Calu3 (cell line): Measurements from ENCODE around the gene ZNF692. TPM values are rescaled to one million over a fixed set of nuclear protein-coding genes. Genes with fewer than 3 reads are reported as not detected.

ENCODE experiments used
- BruUV-seq: library from RNA; stranded (reverse); fragments of 400-500 nt; replicated peaks from 2 replicates; lab custom pipeline; 2021; lab: Mats Ljungman, UMichigan
- CTCF ChIA-PET: fragments of 300-600 bp; sonication (Branson Sonifier 250); formaldehyde crosslinking; loops from one replicate; lab custom pipeline; 2022; ENCODE audit warnings: antibody characterized with exemption; lab: Charles Lee
- DNase-seq: peaks from one replicate; pipeline ENCODE4 v3.0.0; 2022
- H3K27ac Mint-ChIP-seq: one replicate; pipeline ENCODE4 v1.8.0; 2022; ENCODE audit warnings: mixed read lengths; ENCODE audit not compliant: unreplicated experiment
- H3K27me3 Mint-ChIP-seq: one replicate; pipeline ENCODE4 v1.8.0; 2022; ENCODE audit warnings: mixed read lengths; ENCODE audit not compliant: unreplicated experiment
- H3K36me3 Mint-ChIP-seq: one replicate; pipeline ENCODE4 v1.8.0; 2022; ENCODE audit warnings: mild to moderate bottlenecking, moderate library complexity, mixed read lengths; ENCODE audit not compliant: insufficient read depth, unreplicated experiment
- H3K4me1 Mint-ChIP-seq: one replicate; pipeline ENCODE4 v1.8.0; 2022; ENCODE audit warnings: mild to moderate bottlenecking, low read depth, mixed read lengths; ENCODE audit not compliant: unreplicated experiment
- H3K4me3 Mint-ChIP-seq: one replicate; pipeline ENCODE4 v1.8.0; 2022; ENCODE audit warnings: mild to moderate bottlenecking, low read depth, moderate library complexity, mixed read lengths; ENCODE audit not compliant: unreplicated experiment
- H3K9me3 Mint-ChIP-seq: one replicate; pipeline ENCODE4 v1.8.0; 2022; ENCODE audit warnings: low read depth, mixed read lengths; ENCODE audit not compliant: unreplicated experiment
- intact Hi-C: fragments of 100-400 bp; cut with micrococcal nuclease; formaldehyde crosslinking; loops from one replicate; pipeline ENCODE4 v1.10.0; 2022; ENCODE audit not compliant: unreplicated experiment
- total RNA-seq: library from RNA; stranded (reverse); gene quantifications from 2 replicates; pipeline ENCODE4 v1.2.3, GENCODE V29; 2022
- TF ChIP-seq, protein P1 (sequence below): fragments of 200-600 bp; IDR thresholded peaks from one replicate; pipeline ENCODE4 v1.8.0; 2022; ENCODE audit warnings: antibody characterized with exemption; ENCODE audit not compliant: unreplicated experiment

ZNF692 gene
- total RNA-seq, 1 experiment from 2014 or later = 61.4 TPM

- Mint-ChIP-seq H3K27ac (peak overlapping the region; percentile 14), H3K36me3 (peaks cover 33% of the 10 kb centered on the region), H3K4me1 (no peaks in the 10 kb centered on the region), H3K4me3 (no peak overlapping the region), H3K9me3 (no peaks in the 10 kb centered on the region), H3K27me3 (no peaks in the 10 kb centered on the region)
- CTCF ChIA-PET = no interaction called here
- TF ChIP-seq, protein P1, sequence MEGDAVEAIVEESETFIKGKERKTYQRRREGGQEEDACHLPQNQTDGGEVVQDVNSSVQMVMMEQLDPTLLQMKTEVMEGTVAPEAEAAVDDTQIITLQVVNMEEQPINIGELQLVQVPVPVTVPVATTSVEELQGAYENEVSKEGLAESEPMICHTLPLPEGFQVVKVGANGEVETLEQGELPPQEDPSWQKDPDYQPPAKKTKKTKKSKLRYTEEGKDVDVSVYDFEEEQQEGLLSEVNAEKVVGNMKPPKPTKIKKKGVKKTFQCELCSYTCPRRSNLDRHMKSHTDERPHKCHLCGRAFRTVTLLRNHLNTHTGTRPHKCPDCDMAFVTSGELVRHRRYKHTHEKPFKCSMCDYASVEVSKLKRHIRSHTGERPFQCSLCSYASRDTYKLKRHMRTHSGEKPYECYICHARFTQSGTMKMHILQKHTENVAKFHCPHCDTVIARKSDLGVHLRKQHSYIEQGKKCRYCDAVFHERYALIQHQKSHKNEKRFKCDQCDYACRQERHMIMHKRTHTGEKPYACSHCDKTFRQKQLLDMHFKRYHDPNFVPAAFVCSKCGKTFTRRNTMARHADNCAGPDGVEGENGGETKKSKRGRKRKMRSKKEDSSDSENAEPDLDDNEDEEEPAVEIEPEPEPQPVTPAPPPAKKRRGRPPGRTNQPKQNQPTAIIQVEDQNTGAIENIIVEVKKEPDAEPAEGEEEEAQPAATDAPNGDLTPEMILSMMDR = no peak
- intact Hi-C loops = no loop called here
- no TSS peak for BruUV-seq
- DNase-seq = no peak
Observed at GRCh38 chr1:248853663-248854375, 5.1 kb downstream of the ZNF692 start.

DNA sequence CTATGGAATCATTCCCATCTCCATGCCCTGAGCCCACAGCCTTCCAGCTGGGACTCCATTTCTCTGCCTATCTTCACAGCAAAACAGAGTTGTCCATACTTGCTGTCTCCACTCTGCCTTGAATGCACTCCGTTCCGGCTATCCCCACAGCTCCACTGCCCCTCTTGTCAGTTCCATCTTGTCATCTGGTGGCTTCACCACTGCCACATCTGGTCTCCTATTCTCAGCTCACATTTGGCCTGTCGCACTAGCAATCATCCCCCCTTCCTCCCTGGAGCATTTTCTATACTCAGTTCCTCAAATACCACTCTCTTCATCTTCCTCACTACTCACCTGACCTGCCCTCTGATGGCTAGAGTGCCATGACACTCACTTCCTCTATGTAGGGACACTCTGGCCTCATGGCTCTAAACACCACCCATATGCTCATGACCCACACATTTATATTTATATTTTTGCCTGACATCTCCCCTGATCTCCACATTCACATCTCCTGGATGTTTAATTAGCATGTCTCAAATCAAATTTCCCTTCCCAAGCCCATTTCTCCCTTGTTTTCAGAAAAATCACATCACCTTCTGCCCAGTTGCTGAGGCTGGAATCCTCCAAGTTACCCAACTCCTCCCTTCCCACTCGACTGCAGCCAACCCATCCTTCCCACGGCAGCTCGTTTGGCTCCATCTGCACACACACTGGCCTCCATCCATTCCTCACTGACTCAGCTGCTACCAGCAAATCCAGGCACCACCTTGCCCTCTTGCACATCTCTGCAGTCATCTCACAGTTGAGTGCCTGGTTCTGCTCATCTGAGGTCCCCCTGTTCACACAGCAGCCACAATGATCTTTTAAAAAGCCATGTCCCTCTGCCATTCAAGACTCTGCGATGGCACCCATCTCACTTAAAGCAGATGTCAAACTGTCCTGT lies 6.1 kb downstream of the ZNF692 start:
- TF ChIP-seq, protein P1 = no peak
- CTCF ChIA-PET = no interaction called here
- Mint-ChIP-seq H3K36me3 (peaks cover 32% of the 10 kb centered on the region), H3K9me3 (no peaks in the 10 kb centered on the region), H3K27ac (no peak overlapping the region), H3K4me1 (no peaks in the 10 kb centered on the region), H3K27me3 (no peaks in the 10 kb centered on the region), H3K4me3 (no peak overlapping the region)
- DNase-seq = no peak
- BruUV-seq = TSS peak; percentile 4
- intact Hi-C loops = no loop called here

DNA sequence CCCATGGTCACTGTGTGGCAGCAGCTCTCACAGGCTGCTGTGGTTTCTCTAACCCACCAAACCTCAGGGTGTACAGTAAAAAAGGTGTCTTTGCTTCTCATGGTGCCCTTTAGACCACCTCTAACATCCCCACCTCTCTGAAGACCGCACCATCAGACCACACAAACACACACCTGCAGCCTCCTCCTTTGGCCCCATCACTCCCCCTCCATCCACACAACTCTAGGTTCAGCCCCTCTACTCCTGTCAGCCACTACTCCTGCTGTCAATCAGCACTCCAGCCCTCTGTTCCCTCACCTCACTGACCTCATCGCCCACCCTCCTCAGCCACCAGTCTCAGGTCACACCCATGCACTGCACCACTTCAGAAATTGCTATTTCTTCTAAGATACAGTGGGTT lies 7.5 kb downstream of the ZNF692 start:
- Mint-ChIP-seq H3K27me3 (no peaks in the 10 kb centered on the region), H3K9me3 (no peaks in the 10 kb centered on the region), H3K4me1 (no peaks in the 10 kb centered on the region), H3K27ac (peak overlapping the region; percentile 12), H3K4me3 (no peak overlapping the region), H3K36me3 (peaks cover 27% of the 10 kb centered on the region)
- CTCF ChIA-PET = no interaction called here
- TF ChIP-seq, protein P1 = no peak
- intact Hi-C loops = no loop called here
- BruUV-seq = no TSS peak
- no peak for DNase-seq

- no peak for DNase-seq
- no peaks in the 10 kb centered on the region for H3K4me1 Mint-ChIP-seq
- peak overlapping the region; percentile 12 for H3K27ac Mint-ChIP-seq
- no peak overlapping the region for H3K4me3 Mint-ChIP-seq
- no TSS peak for BruUV-seq
- TF ChIP-seq, protein P1 = no peak
- CTCF ChIA-PET = no interaction called here
- H3K9me3 Mint-ChIP-seq = no peaks in the 10 kb centered on the region
- intact Hi-C loops = no loop called here
- H3K36me3 Mint-ChIP-seq = peaks cover 22% of the 10 kb centered on the region
- no peaks in the 10 kb centered on the region for H3K27me3 Mint-ChIP-seq
Observed at GRCh38 chr1:248850536-248851251, 8.2 kb downstream of the ZNF692 start.
